ENCODE results near the gene MBNL1.

Gene MBNL1

GRCh38 chr3:152377184-152377570 lies 108.4 kb downstream of the MBNL1 start:
- TF ChIP-seq TOX (CRISPR knock-in tag; IDR thresholded peaks at IDR 0.05; ENCODE audit: borderline replicate concordance) (no peak), ZFP3 (CRISPR knock-in tag; IDR thresholded peaks at IDR 0.05) (no peak), OSR1 (CRISPR knock-in tag; IDR thresholded peaks at IDR 0.05) (no peak), ESRRG (CRISPR knock-in tag; IDR thresholded peaks at IDR 0.05) (no peak), GLIS3 (CRISPR knock-in tag; IDR thresholded peaks at IDR 0.05) (no peak), ZC3H10 (CRISPR knock-in tag; IDR thresholded peaks at IDR 0.05) (no peak), CSDC2 (CRISPR knock-in tag; IDR thresholded peaks at IDR 0.05) (no peak), ZNF565 (CRISPR knock-in tag; conservative IDR thresholded peaks at IDR 0.05; ENCODE audit: low read depth) (no peak), ISL1 (CRISPR knock-in tag; IDR thresholded peaks at IDR 0.05) (no peak), ARNTL (CRISPR knock-in tag; IDR thresholded peaks at IDR 0.05; ENCODE audit: borderline replicate concordance, low read depth) (no peak), CREB5 (CRISPR knock-in tag; IDR thresholded peaks at IDR 0.05; ENCODE audit: low read depth) (no peak), BACH2 (CRISPR knock-in tag; IDR thresholded peaks at IDR 0.05; ENCODE audit: borderline replicate concordance) (no peak), ZNF8 (CRISPR knock-in tag; IDR thresholded peaks at IDR 0.05) (no peak), TCF4 (CRISPR knock-in tag; IDR thresholded peaks at IDR 0.05; ENCODE audit: borderline replicate concordance) (no peak), SNAI2 (CRISPR knock-in tag; IDR thresholded peaks at IDR 0.05) (no peak), RARB (CRISPR knock-in tag; IDR thresholded peaks at IDR 0.05) (no peak), ZFP30 (CRISPR knock-in tag; IDR thresholded peaks at IDR 0.05) (no peak)
- TF ChIP-seq, protein P1, sequence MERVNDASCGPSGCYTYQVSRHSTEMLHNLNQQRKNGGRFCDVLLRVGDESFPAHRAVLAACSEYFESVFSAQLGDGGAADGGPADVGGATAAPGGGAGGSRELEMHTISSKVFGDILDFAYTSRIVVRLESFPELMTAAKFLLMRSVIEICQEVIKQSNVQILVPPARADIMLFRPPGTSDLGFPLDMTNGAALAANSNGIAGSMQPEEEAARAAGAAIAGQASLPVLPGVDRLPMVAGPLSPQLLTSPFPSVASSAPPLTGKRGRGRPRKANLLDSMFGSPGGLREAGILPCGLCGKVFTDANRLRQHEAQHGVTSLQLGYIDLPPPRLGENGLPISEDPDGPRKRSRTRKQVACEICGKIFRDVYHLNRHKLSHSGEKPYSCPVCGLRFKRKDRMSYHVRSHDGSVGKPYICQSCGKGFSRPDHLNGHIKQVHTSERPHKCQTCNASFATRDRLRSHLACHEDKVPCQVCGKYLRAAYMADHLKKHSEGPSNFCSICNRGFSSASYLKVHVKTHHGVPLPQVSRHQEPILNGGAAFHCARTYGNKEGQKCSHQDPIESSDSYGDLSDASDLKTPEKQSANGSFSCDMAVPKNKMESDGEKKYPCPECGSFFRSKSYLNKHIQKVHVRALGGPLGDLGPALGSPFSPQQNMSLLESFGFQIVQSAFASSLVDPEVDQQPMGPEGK (CRISPR knock-in tag; IDR thresholded peaks at IDR 0.05; ENCODE audit: borderline replicate concordance): no peak
- TF ChIP-seq, protein P2, sequence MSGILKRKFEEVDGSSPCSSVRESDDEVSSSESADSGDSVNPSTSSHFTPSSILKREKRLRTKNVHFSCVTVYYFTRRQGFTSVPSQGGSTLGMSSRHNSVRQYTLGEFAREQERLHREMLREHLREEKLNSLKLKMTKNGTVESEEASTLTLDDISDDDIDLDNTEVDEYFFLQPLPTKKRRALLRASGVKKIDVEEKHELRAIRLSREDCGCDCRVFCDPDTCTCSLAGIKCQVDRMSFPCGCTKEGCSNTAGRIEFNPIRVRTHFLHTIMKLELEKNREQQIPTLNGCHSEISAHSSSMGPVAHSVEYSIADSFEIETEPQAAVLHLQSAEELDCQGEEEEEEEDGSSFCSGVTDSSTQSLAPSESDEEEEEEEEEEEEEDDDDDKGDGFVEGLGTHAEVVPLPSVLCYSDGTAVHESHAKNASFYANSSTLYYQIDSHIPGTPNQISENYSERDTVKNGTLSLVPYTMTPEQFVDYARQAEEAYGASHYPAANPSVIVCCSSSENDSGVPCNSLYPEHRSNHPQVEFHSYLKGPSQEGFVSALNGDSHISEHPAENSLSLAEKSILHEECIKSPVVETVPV (CRISPR knock-in tag; IDR thresholded peaks at IDR 0.05): no peak
- TF ChIP-seq, protein P3, sequence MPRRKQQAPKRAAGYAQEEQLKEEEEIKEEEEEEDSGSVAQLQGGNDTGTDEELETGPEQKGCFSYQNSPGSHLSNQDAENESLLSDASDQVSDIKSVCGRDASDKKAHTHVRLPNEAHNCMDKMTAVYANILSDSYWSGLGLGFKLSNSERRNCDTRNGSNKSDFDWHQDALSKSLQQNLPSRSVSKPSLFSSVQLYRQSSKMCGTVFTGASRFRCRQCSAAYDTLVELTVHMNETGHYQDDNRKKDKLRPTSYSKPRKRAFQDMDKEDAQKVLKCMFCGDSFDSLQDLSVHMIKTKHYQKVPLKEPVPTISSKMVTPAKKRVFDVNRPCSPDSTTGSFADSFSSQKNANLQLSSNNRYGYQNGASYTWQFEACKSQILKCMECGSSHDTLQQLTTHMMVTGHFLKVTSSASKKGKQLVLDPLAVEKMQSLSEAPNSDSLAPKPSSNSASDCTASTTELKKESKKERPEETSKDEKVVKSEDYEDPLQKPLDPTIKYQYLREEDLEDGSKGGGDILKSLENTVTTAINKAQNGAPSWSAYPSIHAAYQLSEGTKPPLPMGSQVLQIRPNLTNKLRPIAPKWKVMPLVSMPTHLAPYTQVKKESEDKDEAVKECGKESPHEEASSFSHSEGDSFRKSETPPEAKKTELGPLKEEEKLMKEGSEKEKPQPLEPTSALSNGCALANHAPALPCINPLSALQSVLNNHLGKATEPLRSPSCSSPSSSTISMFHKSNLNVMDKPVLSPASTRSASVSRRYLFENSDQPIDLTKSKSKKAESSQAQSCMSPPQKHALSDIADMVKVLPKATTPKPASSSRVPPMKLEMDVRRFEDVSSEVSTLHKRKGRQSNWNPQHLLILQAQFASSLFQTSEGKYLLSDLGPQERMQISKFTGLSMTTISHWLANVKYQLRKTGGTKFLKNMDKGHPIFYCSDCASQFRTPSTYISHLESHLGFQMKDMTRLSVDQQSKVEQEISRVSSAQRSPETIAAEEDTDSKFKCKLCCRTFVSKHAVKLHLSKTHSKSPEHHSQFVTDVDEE (CRISPR knock-in tag; IDR thresholded peaks at IDR 0.05): no peak
- ATAC-seq: no peak

GRCh38 chr3:152379415-152380042 lies 110.8 kb downstream of the MBNL1 start:
- TF ChIP-seq ARNTL (CRISPR knock-in tag; IDR thresholded peaks at IDR 0.05; ENCODE audit: borderline replicate concordance, low read depth): no peak
- no peak for TF ChIP-seq SNAI2 (CRISPR knock-in tag; IDR thresholded peaks at IDR 0.05)
- TF ChIP-seq, protein P3 (CRISPR knock-in tag; IDR thresholded peaks at IDR 0.05): no peak
- TF ChIP-seq ESRRG (CRISPR knock-in tag; IDR thresholded peaks at IDR 0.05): no peak
- TF ChIP-seq BACH2 (CRISPR knock-in tag; IDR thresholded peaks at IDR 0.05; ENCODE audit: borderline replicate concordance): no peak
- TF ChIP-seq PPARA (CRISPR knock-in tag; IDR thresholded peaks at IDR 0.05; ENCODE audit: borderline replicate concordance): no peak
- no peak for TF ChIP-seq ZFP3 (CRISPR knock-in tag; IDR thresholded peaks at IDR 0.05)
- TF ChIP-seq ZNF565 (CRISPR knock-in tag; conservative IDR thresholded peaks at IDR 0.05; ENCODE audit: low read depth): no peak
- no peak for TF ChIP-seq ZNF8 (CRISPR knock-in tag; IDR thresholded peaks at IDR 0.05)
- no peak for TF ChIP-seq ISL1 (CRISPR knock-in tag; IDR thresholded peaks at IDR 0.05)
- TF ChIP-seq, protein P1 (CRISPR knock-in tag; IDR thresholded peaks at IDR 0.05; ENCODE audit: borderline replicate concordance): no peak
- no peak for ATAC-seq
